MM.1S (cell line): ENCODE measurements around the gene BDNF.

ENCODE experiments used
- DNase-seq: peaks from one replicate; pipeline ENCODE4 v3.0.0-alpha.2; 2015
- H2AFZ ChIP-seq: fragments of 300-600 bp; sonication (generic); 2 replicates; pipeline ENCODE4 v1.6.0; 2016; ENCODE audit warnings: antibody characterized with exemption, low read length
- H3F3A ChIP-seq: fragments of 300-600 bp; sonication (generic); 2 replicates; pipeline ENCODE4 v1.6.1; 2016; ENCODE audit warnings: mild to moderate bottlenecking, antibody characterized with exemption, low read length, moderate library complexity, mixed read lengths; ENCODE audit not compliant: insufficient read depth
- H3K27ac ChIP-seq: fragments of 300-600 bp; sonication (generic); 2 replicates; pipeline ENCODE4 v1.5.1; 2016; ENCODE audit warnings: mild to moderate bottlenecking, low read length
- H3K27me3 ChIP-seq: fragments of 300-600 bp; sonication (generic); replicated peaks from 2 replicates; pipeline ENCODE4 v1.6.0; 2016; ENCODE audit warnings: low read length; ENCODE audit not compliant: insufficient read depth
- H3K36me3 ChIP-seq: fragments of 300-600 bp; sonication (generic); replicated peaks from 2 replicates; pipeline ENCODE4 v1.6.1; 2016; ENCODE audit warnings: mild to moderate bottlenecking, low read length, mixed read lengths; ENCODE audit not compliant: insufficient read depth
- H3K4me1 ChIP-seq: fragments of 300-600 bp; sonication (generic); 2 replicates; pipeline ENCODE4 v1.6.1; 2016; ENCODE audit warnings: low read length, mixed read lengths
- H3K4me2 ChIP-seq: fragments of 300-600 bp; sonication (generic); 2 replicates; pipeline ENCODE4 v1.6.0; 2016; ENCODE audit warnings: low read depth, low read length
- H3K4me3 ChIP-seq: fragments of 300-600 bp; sonication (generic); 2 replicates; pipeline ENCODE4 v1.5.1; 2016; ENCODE audit warnings: low read length, mixed read lengths
- H3K79me2 ChIP-seq: fragments of 300-600 bp; sonication (generic); 2 replicates; pipeline ENCODE4 v1.6.1; 2016; ENCODE audit warnings: mixed run types, low read length, mixed read lengths
- H3K9ac ChIP-seq: fragments of 300-600 bp; sonication (generic); 2 replicates; pipeline ENCODE4 v1.6.1; 2016; ENCODE audit warnings: low read length, mixed read lengths
- H3K9me2 ChIP-seq: fragments of 300-600 bp; sonication (generic); replicated peaks from 2 replicates; pipeline ENCODE4 v1.6.1; 2016; ENCODE audit warnings: mild to moderate bottlenecking, low read length, mixed read lengths; ENCODE audit not compliant: insufficient read depth
- H3K9me3 ChIP-seq: fragments of 300-600 bp; sonication (generic); replicated peaks from 2 replicates; pipeline ENCODE4 v1.6.1; 2016; ENCODE audit warnings: mild to moderate bottlenecking, low read length, mixed read lengths; ENCODE audit not compliant: insufficient read depth
- H4K20me1 ChIP-seq: fragments of 300-600 bp; sonication (generic); 2 replicates; pipeline ENCODE4 v1.6.1; 2016; ENCODE audit warnings: mild to moderate bottlenecking, low read length, moderate library complexity, mixed read lengths; ENCODE audit not compliant: insufficient read depth
- EZH2 ChIP-seq: fragments of 300-600 bp; sonication (generic); optimal IDR thresholded peaks from 2 replicates; pipeline ENCODE3; 2017; ENCODE audit warnings: low read depth, mild to moderate bottlenecking, antibody characterized with exemption, low read length, mixed read lengths
- EZH2phosphoT487 ChIP-seq: fragments of 300-600 bp; sonication (generic); IDR thresholded peaks from 2 replicates; pipeline ENCODE4 v1.6.1; 2018; ENCODE audit warnings: antibody characterized with exemption, low read length
- TF ChIP-seq, protein P1 (sequence below): fragments of 300-600 bp; sonication (generic); IDR thresholded peaks from 2 replicates; pipeline ENCODE4 v1.5.1; 2016; ENCODE audit warnings: antibody characterized with exemption, low read length, mixed read lengths

BDNF gene

GRCh38 chr11:27649800-27650199 lies 50.5 kb downstream of the BDNF start:
- no peaks in the 10 kb centered on the region for H4K20me1 ChIP-seq
- H3K27me3 ChIP-seq: no peaks in the 10 kb centered on the region
- no peak overlapping the region for H2AFZ ChIP-seq
- no peaks in the 10 kb centered on the region for H3F3A ChIP-seq
- no peaks in the 10 kb centered on the region for H3K79me2 ChIP-seq
- H3K9me2 ChIP-seq: no peaks in the 10 kb centered on the region
- no peak overlapping the region for H3K9ac ChIP-seq
- no peaks in the 10 kb centered on the region for H3K9me3 ChIP-seq
- DNase-seq: no peak
- TF ChIP-seq, protein P1, sequence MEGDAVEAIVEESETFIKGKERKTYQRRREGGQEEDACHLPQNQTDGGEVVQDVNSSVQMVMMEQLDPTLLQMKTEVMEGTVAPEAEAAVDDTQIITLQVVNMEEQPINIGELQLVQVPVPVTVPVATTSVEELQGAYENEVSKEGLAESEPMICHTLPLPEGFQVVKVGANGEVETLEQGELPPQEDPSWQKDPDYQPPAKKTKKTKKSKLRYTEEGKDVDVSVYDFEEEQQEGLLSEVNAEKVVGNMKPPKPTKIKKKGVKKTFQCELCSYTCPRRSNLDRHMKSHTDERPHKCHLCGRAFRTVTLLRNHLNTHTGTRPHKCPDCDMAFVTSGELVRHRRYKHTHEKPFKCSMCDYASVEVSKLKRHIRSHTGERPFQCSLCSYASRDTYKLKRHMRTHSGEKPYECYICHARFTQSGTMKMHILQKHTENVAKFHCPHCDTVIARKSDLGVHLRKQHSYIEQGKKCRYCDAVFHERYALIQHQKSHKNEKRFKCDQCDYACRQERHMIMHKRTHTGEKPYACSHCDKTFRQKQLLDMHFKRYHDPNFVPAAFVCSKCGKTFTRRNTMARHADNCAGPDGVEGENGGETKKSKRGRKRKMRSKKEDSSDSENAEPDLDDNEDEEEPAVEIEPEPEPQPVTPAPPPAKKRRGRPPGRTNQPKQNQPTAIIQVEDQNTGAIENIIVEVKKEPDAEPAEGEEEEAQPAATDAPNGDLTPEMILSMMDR: no peak
- TF ChIP-seq EZH2: no peak
- H3K36me3 ChIP-seq: no peaks in the 10 kb centered on the region
- H3K4me3 ChIP-seq: no peak overlapping the region
- no peak overlapping the region for H3K27ac ChIP-seq
- no peaks in the 10 kb centered on the region for H3K4me1 ChIP-seq
- H3K4me2 ChIP-seq: no peak overlapping the region

GRCh38 chr11:27648840-27649239 lies 51.4 kb downstream of the BDNF start:
- Histone ChIP-seq H3K9me3 (no peaks in the 10 kb centered on the region), H2AFZ (no peak overlapping the region), H4K20me1 (no peaks in the 10 kb centered on the region), H3K9ac (no peak overlapping the region), H3K36me3 (no peaks in the 10 kb centered on the region), H3K27me3 (no peaks in the 10 kb centered on the region), H3K79me2 (no peaks in the 10 kb centered on the region), H3K27ac (no peak overlapping the region), H3F3A (no peaks in the 10 kb centered on the region), H3K4me2 (no peak overlapping the region), H3K9me2 (no peaks in the 10 kb centered on the region), H3K4me3 (no peak overlapping the region), H3K4me1 (no peaks in the 10 kb centered on the region)
- TF ChIP-seq EZH2 (no peak), EZH2phosphoT487 (no peak)
- TF ChIP-seq, protein P1: no peak
- no peak for DNase-seq

DNA sequence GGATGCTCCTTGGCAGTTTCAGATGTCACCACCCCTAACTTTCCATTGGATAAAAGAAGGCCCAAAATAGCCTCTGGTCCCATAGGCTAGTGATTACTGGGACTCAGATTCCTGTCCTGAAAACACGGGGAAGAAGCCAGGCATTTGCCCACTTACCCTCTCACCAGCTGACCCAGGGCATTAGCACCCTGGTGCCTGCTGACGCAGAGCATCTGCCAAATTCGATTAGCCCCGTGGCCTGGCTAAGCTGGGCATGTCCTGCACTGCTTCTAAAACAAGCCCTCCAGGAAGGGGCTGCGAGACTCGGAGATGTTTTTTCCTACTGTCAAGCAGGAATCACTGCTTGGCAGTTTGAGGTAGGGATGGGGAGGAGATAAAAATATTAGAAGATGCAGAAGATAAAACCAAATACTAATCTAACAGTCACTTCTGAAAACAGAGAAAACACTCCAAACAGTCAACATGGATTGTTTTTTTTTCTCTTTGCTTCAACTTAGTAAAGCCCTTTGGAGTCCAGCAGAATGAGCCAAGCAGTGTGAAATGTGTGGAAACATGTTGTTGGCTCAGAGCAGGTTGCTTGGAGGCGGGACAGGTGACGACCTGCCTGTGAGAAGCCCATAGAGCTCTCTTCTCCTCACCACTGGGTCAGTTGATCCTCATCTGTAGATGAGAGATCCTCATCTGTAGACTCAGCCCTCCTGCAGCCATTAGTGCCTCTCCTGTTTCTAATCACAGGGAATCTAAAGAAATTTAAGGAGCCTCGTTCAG lies 54.0 kb downstream of the BDNF start:
- no peaks in the 10 kb centered on the region for H3K9me3 ChIP-seq
- TF ChIP-seq EZH2 (no peak), EZH2phosphoT487 (no peak)
- TF ChIP-seq, protein P1: no peak

More for the DNA sequence above, 54.0 kb downstream of the BDNF start:
- H4K20me1 ChIP-seq: no peaks in the 10 kb centered on the region
- no peak overlapping the region for H3K4me3 ChIP-seq
- DNase-seq: no peak
- H3K4me1 ChIP-seq: no peaks in the 10 kb centered on the region
- H3F3A ChIP-seq: no peaks in the 10 kb centered on the region
- no peaks in the 10 kb centered on the region for H3K36me3 ChIP-seq
- no peaks in the 10 kb centered on the region for H3K27me3 ChIP-seq
- H3K4me2 ChIP-seq: no peak overlapping the region
- no peak overlapping the region for H3K27ac ChIP-seq
- no peaks in the 10 kb centered on the region for H3K79me2 ChIP-seq
- no peak overlapping the region for H2AFZ ChIP-seq
- no peak overlapping the region for H3K9ac ChIP-seq
- no peaks in the 10 kb centered on the region for H3K9me2 ChIP-seq
